ENCODE measurements around the gene GLTP. TPM values are rescaled to one million over a fixed set of nuclear protein-coding genes. Genes with fewer than 3 reads are reported as not detected.
"Not testable (repeated sequence)": the region's sequence is repeated elsewhere in the genome, so short reads cannot be mapped to it uniquely, and the experiment has no call there.

Gene GLTP
- total RNA-seq, 1 donor from 2014 or later, result 66.3 TPM

GRCh38 chr12:109878247-109878625 lies 2.1 kb downstream of the GLTP start:
- DNase-seq (ENCODE audit: low read depth, low spot score), result no peak

GRCh38 chr12:109877504-109878246 lies 2.7 kb downstream of the GLTP start:
- no peak for DNase-seq (ENCODE audit: low read depth, low spot score)

GRCh38 chr12:109876406-109876805 lies 3.9 kb downstream of the GLTP start:
- DNase-seq (ENCODE audit: low read depth, low spot score), result no peak

- DNase-seq (ENCODE audit: low read depth, low spot score), result no peak
Measured at GRCh38 chr12:109875572-109876131, 4.7 kb downstream of the GLTP start.

GRCh38 chr12:109873653-109874052 lies 6.7 kb downstream of the GLTP start:
- no peak for DNase-seq (ENCODE audit: low read depth, low spot score)

- DNase-seq (ENCODE audit: low read depth, low spot score), result no peak
Measured at GRCh38 chr12:109871668-109872314, 8.6 kb downstream of the GLTP start.

GRCh38 chr12:109870648-109871047 lies 9.7 kb downstream of the GLTP start:
- no peak for DNase-seq (ENCODE audit: low read depth, low spot score)

GRCh38 chr12:109868182-109869051 lies 11.9 kb downstream of the GLTP start:
- no peak for DNase-seq (ENCODE audit: low read depth, low spot score)

- DNase-seq (ENCODE audit: low read depth, low spot score), result no peak
Measured at GRCh38 chr12:109864916-109865315, 15.4 kb downstream of the GLTP start.

GRCh38 chr12:109863847-109864712 lies 16.3 kb downstream of the GLTP start:
- no peak for DNase-seq (ENCODE audit: low read depth, low spot score)

GRCh38 chr12:109862491-109862890 lies 17.9 kb downstream of the GLTP start:
- DNase-seq (ENCODE audit: low read depth, low spot score), result not testable (repeated sequence)

- no peak for DNase-seq (ENCODE audit: low read depth, low spot score)
Measured at GRCh38 chr12:109861689-109862314, 18.5 kb downstream of the GLTP start.

- no peak for DNase-seq (ENCODE audit: low read depth, low spot score)
Measured at GRCh38 chr12:109860977-109861376, 19.4 kb downstream of the GLTP start.

GRCh38 chr12:109858764-109859163 lies 21.6 kb downstream of the GLTP start:
- DNase-seq (ENCODE audit: low read depth, low spot score), result no peak

GRCh38 chr12:109857715-109858114 lies 22.6 kb downstream of the GLTP start:
- no peak for DNase-seq (ENCODE audit: low read depth, low spot score)

GRCh38 chr12:109855377-109855776 lies 25.0 kb downstream of the GLTP start:
- no peak for DNase-seq (ENCODE audit: low read depth, low spot score)

GRCh38 chr12:109850518-109850917 lies 29.8 kb downstream of the GLTP start:
- DNase-seq (ENCODE audit: low read depth, low spot score), result not testable (repeated sequence)

GRCh38 chr12:109847142-109847735 lies 33.1 kb downstream of the GLTP start:
- no peak for DNase-seq (ENCODE audit: low read depth, low spot score)

- no peak for DNase-seq (ENCODE audit: low read depth, low spot score)
Measured at GRCh38 chr12:109845824-109846205, 34.5 kb downstream of the GLTP start.

Measured in pulmonary artery endothelial cell (primary cell).